ENCODE results near the gene TANGO6.

The TANGO6 gene

GRCh38 chr16:69031877-69032301, 188.6 kb downstream of the TANGO6 start:
- TF ChIP-seq ZFX (IDR thresholded peaks at IDR 0.05; ENCODE audit: borderline replicate concordance): no peak
- TF ChIP-seq CTCF (IDR thresholded peaks at IDR 0.05): no peak
- H3K27ac ChIP-seq: no peak overlapping the region

GRCh38 chr16:69033151-69033949, 190.0 kb downstream of the TANGO6 start:
- H3K27ac ChIP-seq: no peak overlapping the region
- TF ChIP-seq ZFX (IDR thresholded peaks at IDR 0.05; ENCODE audit: borderline replicate concordance) (no peak), CTCF (IDR thresholded peaks at IDR 0.05) (no peak)

GRCh38 chr16:69035375-69035774, 192.0 kb downstream of the TANGO6 start:
- no peak overlapping the region for H3K27ac ChIP-seq
- TF ChIP-seq CTCF (IDR thresholded peaks at IDR 0.05) (no peak), ZFX (IDR thresholded peaks at IDR 0.05; ENCODE audit: borderline replicate concordance) (no peak)

- TF ChIP-seq CTCF (IDR thresholded peaks at IDR 0.05): no peak
- no peak for TF ChIP-seq ZFX (IDR thresholded peaks at IDR 0.05; ENCODE audit: borderline replicate concordance)
- no peak overlapping the region for H3K27ac ChIP-seq
Observed at GRCh38 chr16:69036399-69037091, 193.2 kb downstream of the TANGO6 start.

- TF ChIP-seq ZFX (IDR thresholded peaks at IDR 0.05; ENCODE audit: borderline replicate concordance) (no peak), CTCF (IDR thresholded peaks at IDR 0.05) (no peak)
- no peak overlapping the region for H3K27ac ChIP-seq
Observed at GRCh38 chr16:69037373-69038160, 194.2 kb downstream of the TANGO6 start.

- H3K27ac ChIP-seq: no peak overlapping the region
- TF ChIP-seq ZFX (IDR thresholded peaks at IDR 0.05; ENCODE audit: borderline replicate concordance) (no peak), CTCF (IDR thresholded peaks at IDR 0.05) (no peak)
Observed at GRCh38 chr16:69039333-69039941, 196.1 kb downstream of the TANGO6 start.
